WTC11 (cell line): Measurements from ENCODE around the gene PEX26. TPM values are rescaled to one million over a fixed set of nuclear protein-coding genes. Genes with fewer than 3 reads are reported as not detected.

Source experiments
- ATAC-seq: fragments of 200-7000 bp; cut with Tn5 transposase; 2 replicates; pipeline ENCODE4 v1.10.0; 2021; ENCODE audit warnings: mild to moderate bottlenecking, moderate library complexity
- CTCF ChIA-PET: fragments of 300-600 bp; sonication (Branson Sonifier 250); formaldehyde crosslinking; loops from one replicate; lab custom pipeline; 2021; ENCODE audit warnings: antibody characterized with exemption; lab: Charles Lee
- POLR2A ChIA-PET: fragments of 350-600 bp; sonication (Branson Sonifier 250); formaldehyde crosslinking; loops from one replicate; lab custom pipeline; 2021; ENCODE audit warnings: antibody characterized with exemption; lab: Charles Lee
- DNase-seq: peaks from one replicate; pipeline ENCODE4 v3.0.0; 2021; ENCODE audit warnings: low spot score
- H3K27ac Mint-ChIP-seq: 2 replicates; pipeline ENCODE4 v1.8.0; 2021; ENCODE audit warnings: mixed read lengths
- H3K27me3 Mint-ChIP-seq: 2 replicates; pipeline ENCODE4 v1.8.0; 2021; ENCODE audit warnings: low read depth, mild to moderate bottlenecking, moderate library complexity, mixed read lengths
- H3K36me3 Mint-ChIP-seq: 2 replicates; pipeline ENCODE4 v1.8.0; 2021; ENCODE audit warnings: mixed read lengths
- H3K4me1 Mint-ChIP-seq: 2 replicates; pipeline ENCODE4 v1.8.0; 2022; ENCODE audit warnings: mixed read lengths
- H3K4me3 Mint-ChIP-seq: 2 replicates; pipeline ENCODE4 v1.8.0; 2021; ENCODE audit warnings: mild to moderate bottlenecking, moderate library complexity, mixed read lengths
- H3K9me3 Mint-ChIP-seq: 2 replicates; pipeline ENCODE4 v1.8.0; 2021; ENCODE audit warnings: mixed read lengths
- ARID4B ChIP-seq: sonication (generic); formaldehyde crosslinking; IDR thresholded peaks from 2 replicates; pipeline ENCODE4 v1.8.0; 2023; ENCODE audit warnings: missing genetic modification reagents, mild to moderate bottlenecking, borderline replicate concordance
- GABPB1 ChIP-seq: sonication (generic); formaldehyde crosslinking; IDR thresholded peaks from 2 replicates; pipeline ENCODE4 v1.8.1; 2023; ENCODE audit warnings: mild to moderate bottlenecking, missing genetic modification reagents
- HMGA2 ChIP-seq: fragments of 250-450 bp; sonication (Bioruptor Pico); IDR thresholded peaks from 2 replicates; pipeline ENCODE4 v1.4.0; 2021; ENCODE audit warnings: mild to moderate bottlenecking, moderate library complexity
- SOX15 ChIP-seq: fragments of 250-450 bp; sonication (Bioruptor Pico); IDR thresholded peaks from 2 replicates; pipeline ENCODE4 v1.9.0; 2021; ENCODE audit warnings: mild to moderate bottlenecking
- SP1 ChIP-seq: sonication (generic); formaldehyde crosslinking; conservative IDR thresholded peaks from 2 replicates; pipeline ENCODE4 v1.8.1; 2022; ENCODE audit warnings: missing genetic modification reagents
- ZNF219 ChIP-seq: sonication (generic); formaldehyde crosslinking; IDR thresholded peaks from 2 replicates; pipeline ENCODE4 v1.8.0; 2023; ENCODE audit warnings: missing genetic modification reagents, mild to moderate bottlenecking, borderline replicate concordance
- ZNF425 ChIP-seq: fragments of 250-450 bp; sonication (Bioruptor Pico); conservative IDR thresholded peaks from 2 replicates; pipeline ENCODE4 v1.9.0; 2021; ENCODE audit warnings: mild to moderate bottlenecking
- total RNA-seq: library from RNA; stranded (reverse); gene quantifications from 3 replicates; pipeline ENCODE4 v1.2.3, GENCODE V29; 2021
- TF ChIP-seq, protein P1 (sequence below): sonication (generic); formaldehyde crosslinking; conservative IDR thresholded peaks from 2 replicates; pipeline ENCODE4 v1.8.1; 2022; ENCODE audit warnings: mild to moderate bottlenecking, missing genetic modification reagents
- TF ChIP-seq, protein P2 (sequence below): sonication (generic); formaldehyde crosslinking; IDR thresholded peaks from 2 replicates; pipeline ENCODE4 v1.8.1; 2023; ENCODE audit warnings: mild to moderate bottlenecking, missing genetic modification reagents, moderate library complexity
- TF ChIP-seq, protein P3 (sequence below): sonication (generic); formaldehyde crosslinking; IDR thresholded peaks from 2 replicates; pipeline ENCODE4 v1.8.1; 2022; ENCODE audit warnings: low read depth, missing genetic modification reagents, borderline replicate concordance
- TF ChIP-seq, protein P4 (sequence below): sonication (generic); formaldehyde crosslinking; IDR thresholded peaks from 2 replicates; pipeline ENCODE4 v1.8.1; 2022; ENCODE audit warnings: low read depth, mild to moderate bottlenecking, moderate library complexity, missing genetic modification reagents, borderline replicate concordance
- TF ChIP-seq, protein P5 (sequence below): sonication (generic); formaldehyde crosslinking; IDR thresholded peaks from 2 replicates; pipeline ENCODE4 v1.8.1; 2022; ENCODE audit warnings: mild to moderate bottlenecking, missing genetic modification reagents, moderate library complexity, borderline replicate concordance

The PEX26 gene
- total RNA-seq, 1 experiment from 2014 or later = 52.3 TPM

GRCh38 chr22:18118345-18118915 is 40.6 kb downstream of the PEX26 start (continued):
- TF ChIP-seq, protein P1, sequence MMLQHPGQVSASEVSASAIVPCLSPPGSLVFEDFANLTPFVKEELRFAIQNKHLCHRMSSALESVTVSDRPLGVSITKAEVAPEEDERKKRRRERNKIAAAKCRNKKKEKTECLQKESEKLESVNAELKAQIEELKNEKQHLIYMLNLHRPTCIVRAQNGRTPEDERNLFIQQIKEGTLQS (CRISPR knock-in tag) = no peak
- TF ChIP-seq ZNF425 (CRISPR knock-in tag) (no peak), GABPB1 (CRISPR knock-in tag) (no peak), ZNF219 (no peak), SP1 (no peak), HMGA2 (CRISPR knock-in tag) (no peak)
- TF ChIP-seq, protein P2, sequence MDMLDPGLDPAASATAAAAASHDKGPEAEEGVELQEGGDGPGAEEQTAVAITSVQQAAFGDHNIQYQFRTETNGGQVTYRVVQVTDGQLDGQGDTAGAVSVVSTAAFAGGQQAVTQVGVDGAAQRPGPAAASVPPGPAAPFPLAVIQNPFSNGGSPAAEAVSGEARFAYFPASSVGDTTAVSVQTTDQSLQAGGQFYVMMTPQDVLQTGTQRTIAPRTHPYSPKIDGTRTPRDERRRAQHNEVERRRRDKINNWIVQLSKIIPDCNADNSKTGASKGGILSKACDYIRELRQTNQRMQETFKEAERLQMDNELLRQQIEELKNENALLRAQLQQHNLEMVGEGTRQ (CRISPR knock-in tag) = no peak
- TF ChIP-seq, protein P3, sequence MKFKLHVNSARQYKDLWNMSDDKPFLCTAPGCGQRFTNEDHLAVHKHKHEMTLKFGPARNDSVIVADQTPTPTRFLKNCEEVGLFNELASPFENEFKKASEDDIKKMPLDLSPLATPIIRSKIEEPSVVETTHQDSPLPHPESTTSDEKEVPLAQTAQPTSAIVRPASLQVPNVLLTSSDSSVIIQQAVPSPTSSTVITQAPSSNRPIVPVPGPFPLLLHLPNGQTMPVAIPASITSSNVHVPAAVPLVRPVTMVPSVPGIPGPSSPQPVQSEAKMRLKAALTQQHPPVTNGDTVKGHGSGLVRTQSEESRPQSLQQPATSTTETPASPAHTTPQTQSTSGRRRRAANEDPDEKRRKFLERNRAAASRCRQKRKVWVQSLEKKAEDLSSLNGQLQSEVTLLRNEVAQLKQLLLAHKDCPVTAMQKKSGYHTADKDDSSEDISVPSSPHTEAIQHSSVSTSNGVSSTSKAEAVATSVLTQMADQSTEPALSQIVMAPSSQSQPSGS = no peak

DNA sequence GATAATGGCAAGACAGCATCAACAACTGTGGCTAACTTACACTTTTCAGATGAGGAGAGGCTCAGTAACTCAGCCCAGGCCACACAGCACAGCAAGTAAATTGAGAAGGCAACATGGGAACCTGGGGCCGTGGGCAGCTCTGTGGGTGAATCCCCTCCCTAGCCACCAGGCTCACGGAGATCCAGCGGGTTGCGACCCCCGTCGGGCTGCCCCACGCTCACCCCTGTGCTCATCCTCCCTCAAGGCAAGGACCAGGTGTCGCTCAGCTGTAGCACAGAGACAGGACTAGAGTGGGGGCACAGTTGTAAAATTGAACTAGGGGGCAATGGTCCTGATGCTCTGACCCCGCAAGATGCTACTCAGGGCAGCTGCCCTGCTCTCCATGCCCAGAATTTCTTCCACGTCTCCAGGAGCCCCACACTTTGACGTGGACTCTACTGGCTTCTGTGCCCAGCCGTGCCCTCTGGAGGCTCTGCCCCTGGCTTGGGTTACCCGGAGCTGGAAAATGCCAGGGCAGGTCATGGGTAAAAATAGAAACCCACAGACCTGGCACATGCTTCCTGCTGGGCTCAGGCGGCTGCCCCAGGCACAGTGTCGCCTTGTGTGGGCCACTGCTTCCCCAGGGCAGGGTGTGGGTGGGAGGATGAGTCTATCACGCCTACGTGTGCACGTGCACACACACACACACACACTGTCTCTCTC is 41.8 kb downstream of the PEX26 start:
- Mint-ChIP-seq H3K36me3 (no peaks in the 10 kb centered on the region), H3K4me3 (no peak overlapping the region), H3K27me3 (no peaks in the 10 kb centered on the region), H3K27ac (no peak overlapping the region), H3K4me1 (no peaks in the 10 kb centered on the region)
- CTCF ChIA-PET = interaction anchor here (0.9 to 1.3 kb wide), 2 partner anchors 9 to 37 kb away, joined by 3 read pairs; no protein-coding TSS in a partner anchor
- DNase-seq = no peak
- TF ChIP-seq SOX15 (no peak), ARID4B (CRISPR knock-in tag) (no peak)
- TF ChIP-seq, protein P3 = no peak
- TF ChIP-seq, protein P4, sequence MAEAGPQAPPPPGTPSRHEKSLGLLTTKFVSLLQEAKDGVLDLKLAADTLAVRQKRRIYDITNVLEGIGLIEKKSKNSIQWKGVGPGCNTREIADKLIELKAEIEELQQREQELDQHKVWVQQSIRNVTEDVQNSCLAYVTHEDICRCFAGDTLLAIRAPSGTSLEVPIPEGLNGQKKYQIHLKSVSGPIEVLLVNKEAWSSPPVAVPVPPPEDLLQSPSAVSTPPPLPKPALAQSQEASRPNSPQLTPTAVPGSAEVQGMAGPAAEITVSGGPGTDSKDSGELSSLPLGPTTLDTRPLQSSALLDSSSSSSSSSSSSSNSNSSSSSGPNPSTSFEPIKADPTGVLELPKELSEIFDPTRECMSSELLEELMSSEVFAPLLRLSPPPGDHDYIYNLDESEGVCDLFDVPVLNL (CRISPR knock-in tag) = no peak
- TF ChIP-seq, protein P5, sequence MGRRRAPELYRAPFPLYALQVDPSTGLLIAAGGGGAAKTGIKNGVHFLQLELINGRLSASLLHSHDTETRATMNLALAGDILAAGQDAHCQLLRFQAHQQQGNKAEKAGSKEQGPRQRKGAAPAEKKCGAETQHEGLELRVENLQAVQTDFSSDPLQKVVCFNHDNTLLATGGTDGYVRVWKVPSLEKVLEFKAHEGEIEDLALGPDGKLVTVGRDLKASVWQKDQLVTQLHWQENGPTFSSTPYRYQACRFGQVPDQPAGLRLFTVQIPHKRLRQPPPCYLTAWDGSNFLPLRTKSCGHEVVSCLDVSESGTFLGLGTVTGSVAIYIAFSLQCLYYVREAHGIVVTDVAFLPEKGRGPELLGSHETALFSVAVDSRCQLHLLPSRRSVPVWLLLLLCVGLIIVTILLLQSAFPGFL (CRISPR knock-in tag) = no peak
- TF ChIP-seq, all 79 proteins: peak for 0
- no peak for ATAC-seq
- H3K9me3 Mint-ChIP-seq = peaks cover 5% of the 10 kb centered on the region; the same call in 1 of the 2 replicates
- POLR2A ChIA-PET = no interaction called here
